Adrenal gland (tissue), 5 donors: ENCODE results near the gene WEE1.
A peak's percentile ranks its signal among the peaks of the same experiment; 100 is the strongest.

Experiments
- CTCF ChIP-seq, 6 experiments: fragments of 450-650 bp in 4 of 6; fragments of 200-600 bp in 2 of 6; sonication (generic) in 1 of 6; IDR thresholded peaks; 1 replicate in 5 of 6; 2 replicates in 1 of 6; pipeline versions ENCODE4 v1.5.1 to v1.8.0; 2016 to 2021; ENCODE audit warnings: antibody characterized with exemption in 6 of 6, mild to moderate bottlenecking in 2 of 6, moderate library complexity in 1 of 6
- POLR2A ChIP-seq, 2 donors: fragments of 450-650 bp; IDR thresholded peaks; one replicate each; pipeline ENCODE4 v1.6.1; 2017; ENCODE audit warnings: antibody characterized with exemption in 2 of 2, mild to moderate bottlenecking in 2 of 2, moderate library complexity in 1 of 2
- donor health status: DM: no; HTN: no; CAD: no.

- peak; percentile 55 to 84 (median 78) for TF ChIP-seq CTCF (IDR thresholded peaks at IDR 0.05)
- peak; percentile 19 to 51 for TF ChIP-seq POLR2A (IDR thresholded peaks at IDR 0.05)
Measured at GRCh38 chr11:9613830-9614762, 40.6 kb downstream of the WEE1 start.
